ENCODE results near the gene IRF4. TPM values are rescaled to one million over a fixed set of nuclear protein-coding genes. Genes with fewer than 3 reads are reported as not detected.

IRF4 gene
- total RNA-seq, 1 donor from 2014 or later = not detected

DNA sequence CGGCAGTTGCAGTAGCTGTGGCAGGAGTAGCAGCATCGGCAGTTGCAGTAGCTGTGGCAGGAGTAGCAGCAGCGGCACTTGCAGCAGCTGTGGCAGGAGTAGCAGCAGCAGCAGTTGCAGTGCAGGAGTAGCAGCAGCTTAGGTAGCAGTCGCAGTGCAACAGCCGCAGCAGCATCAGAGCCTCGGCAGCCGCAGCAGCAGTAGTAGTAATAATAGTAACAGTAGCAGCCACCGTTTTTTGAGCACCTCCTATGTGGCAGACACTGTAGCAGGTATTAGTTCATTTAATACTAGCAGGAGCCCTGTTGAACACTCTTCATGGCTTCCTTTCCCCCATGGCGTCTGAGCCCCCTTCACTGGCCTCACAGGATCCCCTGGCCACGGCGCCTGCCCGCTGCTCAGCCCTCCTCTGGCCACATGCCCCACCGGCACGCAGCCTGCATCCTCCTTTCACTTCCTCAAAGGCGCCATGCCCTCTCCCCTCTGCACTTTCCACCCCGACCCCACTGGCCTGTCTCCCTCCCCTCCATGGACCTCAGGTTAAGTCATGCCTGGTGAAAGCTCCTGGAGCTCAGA lies 19.1 kb upstream of the IRF4 start:
- TF ChIP-seq, protein P1, sequence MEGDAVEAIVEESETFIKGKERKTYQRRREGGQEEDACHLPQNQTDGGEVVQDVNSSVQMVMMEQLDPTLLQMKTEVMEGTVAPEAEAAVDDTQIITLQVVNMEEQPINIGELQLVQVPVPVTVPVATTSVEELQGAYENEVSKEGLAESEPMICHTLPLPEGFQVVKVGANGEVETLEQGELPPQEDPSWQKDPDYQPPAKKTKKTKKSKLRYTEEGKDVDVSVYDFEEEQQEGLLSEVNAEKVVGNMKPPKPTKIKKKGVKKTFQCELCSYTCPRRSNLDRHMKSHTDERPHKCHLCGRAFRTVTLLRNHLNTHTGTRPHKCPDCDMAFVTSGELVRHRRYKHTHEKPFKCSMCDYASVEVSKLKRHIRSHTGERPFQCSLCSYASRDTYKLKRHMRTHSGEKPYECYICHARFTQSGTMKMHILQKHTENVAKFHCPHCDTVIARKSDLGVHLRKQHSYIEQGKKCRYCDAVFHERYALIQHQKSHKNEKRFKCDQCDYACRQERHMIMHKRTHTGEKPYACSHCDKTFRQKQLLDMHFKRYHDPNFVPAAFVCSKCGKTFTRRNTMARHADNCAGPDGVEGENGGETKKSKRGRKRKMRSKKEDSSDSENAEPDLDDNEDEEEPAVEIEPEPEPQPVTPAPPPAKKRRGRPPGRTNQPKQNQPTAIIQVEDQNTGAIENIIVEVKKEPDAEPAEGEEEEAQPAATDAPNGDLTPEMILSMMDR (IDR thresholded peaks at IDR 0.05) = no peak
- Mint-ChIP-seq H3K4me1 (ENCODE audit: unreplicated experiment) (no peaks in the 10 kb centered on the region), H3K27me3 (ENCODE audit: unreplicated experiment) (peaks cover 9% of the 10 kb centered on the region), H3K9me3 (ENCODE audit: unreplicated experiment) (peaks cover 3% of the 10 kb centered on the region), H3K36me3 (ENCODE audit: unreplicated experiment) (no peaks in the 10 kb centered on the region), H3K4me3 (ENCODE audit: unreplicated experiment) (no peak overlapping the region), H3K27ac (ENCODE audit: unreplicated experiment) (no peak overlapping the region)
- no peak for DNase-seq (ENCODE audit: extremely low spot score, unreplicated experiment)

DNA sequence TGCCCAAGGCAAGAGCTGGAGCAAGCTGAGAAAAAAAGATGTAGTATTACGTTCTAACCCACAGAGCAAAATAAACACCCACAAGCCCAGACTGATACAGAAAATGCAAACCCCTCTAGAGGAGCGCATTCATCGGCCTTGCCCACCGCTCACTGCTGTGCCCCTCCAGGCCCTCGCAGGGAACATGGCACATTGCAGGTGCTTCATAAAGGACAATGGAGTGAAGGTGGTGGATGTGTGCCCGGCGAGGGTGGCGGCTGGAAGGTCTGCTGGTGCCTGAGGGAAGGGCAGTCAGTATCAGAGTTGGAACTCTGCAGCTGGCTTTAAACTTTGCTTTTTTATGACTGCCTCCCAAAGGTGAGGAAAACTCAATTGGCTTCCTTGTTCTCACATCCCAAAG lies 18.5 kb upstream of the IRF4 start:
- Mint-ChIP-seq H3K36me3 (ENCODE audit: unreplicated experiment) (no peaks in the 10 kb centered on the region), H3K27me3 (ENCODE audit: unreplicated experiment) (peaks cover 9% of the 10 kb centered on the region), H3K4me3 (ENCODE audit: unreplicated experiment) (no peak overlapping the region), H3K27ac (ENCODE audit: unreplicated experiment) (no peak overlapping the region), H3K4me1 (ENCODE audit: unreplicated experiment) (no peaks in the 10 kb centered on the region), H3K9me3 (ENCODE audit: unreplicated experiment) (peaks cover 3% of the 10 kb centered on the region)
- peak; percentile 85 for DNase-seq (ENCODE audit: extremely low spot score, unreplicated experiment)
- TF ChIP-seq, protein P1 (IDR thresholded peaks at IDR 0.05) = no peak

DNA sequence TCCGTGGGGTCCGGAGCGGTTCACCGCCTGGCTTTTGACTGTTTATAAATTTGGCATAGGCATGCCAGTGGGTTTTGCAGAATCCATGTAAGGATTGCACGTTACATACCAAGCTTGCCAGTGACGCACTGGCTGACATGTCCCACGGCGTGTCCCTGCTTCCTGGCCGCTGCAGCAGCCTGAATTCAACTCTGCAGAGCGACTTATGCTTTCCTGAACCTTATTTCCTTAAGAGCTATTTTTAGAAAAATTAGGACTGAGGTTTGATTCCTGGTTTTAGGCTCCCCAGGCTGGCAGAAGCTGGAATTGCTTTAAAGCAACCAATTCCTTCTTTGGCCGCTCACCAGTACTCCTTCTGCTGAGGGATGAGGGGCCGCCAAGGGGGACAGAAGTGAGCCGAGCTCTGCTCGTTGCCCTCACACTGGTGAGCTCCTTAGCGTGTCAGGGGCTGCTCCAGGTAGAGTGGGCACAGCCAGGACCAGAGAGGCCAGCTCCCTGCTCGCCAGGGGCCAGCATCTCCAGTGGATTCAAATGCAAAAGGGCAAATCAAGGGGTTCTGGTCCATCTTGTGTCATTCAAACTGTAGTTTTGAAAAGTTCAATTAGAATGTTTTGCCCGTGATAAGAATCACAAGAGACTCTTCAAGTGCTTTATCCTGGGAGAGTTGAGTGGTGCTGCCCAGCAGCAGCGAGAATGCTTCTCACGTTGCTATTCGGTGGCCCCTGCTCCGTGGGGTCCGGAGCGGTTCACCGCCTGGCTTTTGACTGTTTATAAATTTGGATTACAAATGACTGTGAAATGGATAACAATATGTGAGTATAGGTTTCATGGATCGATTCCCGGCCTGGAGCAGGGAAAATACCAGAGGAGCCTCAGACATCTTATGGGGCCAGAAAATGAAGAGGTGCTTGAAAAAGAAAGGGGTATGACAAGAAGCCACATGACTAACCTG lies 17.5 kb upstream of the IRF4 start:
- peak; percentile 85 for DNase-seq (ENCODE audit: extremely low spot score, unreplicated experiment)
- H3K9me3 Mint-ChIP-seq (ENCODE audit: unreplicated experiment) = peaks cover 3% of the 10 kb centered on the region
- no peaks in the 10 kb centered on the region for H3K36me3 Mint-ChIP-seq (ENCODE audit: unreplicated experiment)
- H3K27ac Mint-ChIP-seq (ENCODE audit: unreplicated experiment) = no peak overlapping the region
- H3K4me3 Mint-ChIP-seq (ENCODE audit: unreplicated experiment) = no peak overlapping the region
- H3K4me1 Mint-ChIP-seq (ENCODE audit: unreplicated experiment) = no peaks in the 10 kb centered on the region
- H3K27me3 Mint-ChIP-seq (ENCODE audit: unreplicated experiment) = peaks cover 9% of the 10 kb centered on the region
- TF ChIP-seq, protein P1 (IDR thresholded peaks at IDR 0.05) = no peak

DNA sequence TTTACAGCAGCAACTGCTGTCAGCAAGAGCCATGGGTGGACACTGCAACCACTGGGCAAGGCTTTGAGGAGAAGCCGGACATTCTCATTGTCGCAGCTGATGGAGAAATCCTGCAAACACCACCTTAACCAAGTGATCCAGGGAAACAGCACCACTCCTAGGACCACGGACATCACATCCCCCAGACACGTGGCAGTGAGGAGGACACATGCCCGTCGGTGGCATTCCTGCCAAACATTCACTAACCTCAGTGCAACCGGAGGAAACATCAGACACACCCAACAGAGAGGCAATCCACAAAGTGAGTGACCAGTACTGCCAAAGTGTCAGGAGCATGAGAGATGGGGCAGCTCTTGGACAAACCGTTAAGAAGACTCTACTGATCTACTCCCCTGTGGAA lies 16.6 kb upstream of the IRF4 start:
- H3K4me3 Mint-ChIP-seq (ENCODE audit: unreplicated experiment) = no peak overlapping the region
- TF ChIP-seq, protein P1 (IDR thresholded peaks at IDR 0.05) = no peak
- H3K36me3 Mint-ChIP-seq (ENCODE audit: unreplicated experiment) = no peaks in the 10 kb centered on the region
- H3K9me3 Mint-ChIP-seq (ENCODE audit: unreplicated experiment) = peaks cover 3% of the 10 kb centered on the region
- peaks cover 7% of the 10 kb centered on the region for H3K27me3 Mint-ChIP-seq (ENCODE audit: unreplicated experiment)
- DNase-seq (ENCODE audit: extremely low spot score, unreplicated experiment) = peak; percentile 83
- H3K27ac Mint-ChIP-seq (ENCODE audit: unreplicated experiment) = no peak overlapping the region
- H3K4me1 Mint-ChIP-seq (ENCODE audit: unreplicated experiment) = no peaks in the 10 kb centered on the region
